SKM-1 treated with dmso at 0.1 percent for 144 hours (cell line): ENCODE data around the gene SPATA2.
"Not testable (repeated sequence)": the region's sequence is repeated elsewhere in the genome, so short reads cannot be mapped to it uniquely, and the experiment has no call there.

Source experiments
- DNase-seq: peaks from one replicate; lab custom pipeline; 2025; ENCODE audit not compliant: unreplicated experiment; lab: John Stamatoyannopoulos, UW

Gene SPATA2

GRCh38 chr20:49906101-49906604 is 9.2 kb downstream of the SPATA2 start:
- DNase-seq: no peak

GRCh38 chr20:49905415-49906091 is 9.8 kb downstream of the SPATA2 start:
- DNase-seq: no peak

GRCh38 chr20:49904440-49905214 is 10.7 kb downstream of the SPATA2 start:
- no peak for DNase-seq

GRCh38 chr20:49901588-49901987 is 13.7 kb downstream of the SPATA2 start:
- DNase-seq: no peak

- DNase-seq: no peak
These were observed 15.6 kb downstream of the SPATA2 start for GRCh38 chr20:49899541-49900383.

- peak; percentile 65 for DNase-seq
These were observed 19.1 kb downstream of the SPATA2 start for GRCh38 chr20:49896204-49896603.

GRCh38 chr20:49895474-49896093 is 19.7 kb downstream of the SPATA2 start:
- not testable (repeated sequence) for DNase-seq

- DNase-seq: no peak
These were observed 21.3 kb downstream of the SPATA2 start for GRCh38 chr20:49894073-49894470.

GRCh38 chr20:49893242-49894072 is 21.9 kb downstream of the SPATA2 start:
- DNase-seq: no peak

- DNase-seq: no peak
These were observed 22.5 kb downstream of the SPATA2 start for GRCh38 chr20:49892817-49893216.

GRCh38 chr20:49892260-49892659 is 23.1 kb downstream of the SPATA2 start:
- no peak for DNase-seq

GRCh38 chr20:49891476-49892110 is 23.7 kb downstream of the SPATA2 start:
- no peak for DNase-seq

GRCh38 chr20:49890471-49891361 is 24.6 kb downstream of the SPATA2 start:
- DNase-seq: no peak

GRCh38 chr20:49889935-49890333 is 25.4 kb downstream of the SPATA2 start:
- DNase-seq: no peak

GRCh38 chr20:49889001-49889934 is 26.1 kb downstream of the SPATA2 start:
- no peak for DNase-seq

GRCh38 chr20:49888212-49889000 is 26.9 kb downstream of the SPATA2 start:
- peak; percentile 27 for DNase-seq
